HG02981 (cell line): ENCODE data around the gene PRG3.
"Not testable (repeated sequence)": the region's sequence is repeated elsewhere in the genome, so short reads cannot be mapped to it uniquely, and the experiment has no call there.

Experiments
- ATAC-seq: cut with Tn5 transposase; IDR thresholded peaks from one replicate; pipeline ENCODE4 v1.9.1; 2021; ENCODE audit warnings: mild to moderate bottlenecking, moderate library complexity; ENCODE audit not compliant: unreplicated experiment

The PRG3 gene

DNA sequence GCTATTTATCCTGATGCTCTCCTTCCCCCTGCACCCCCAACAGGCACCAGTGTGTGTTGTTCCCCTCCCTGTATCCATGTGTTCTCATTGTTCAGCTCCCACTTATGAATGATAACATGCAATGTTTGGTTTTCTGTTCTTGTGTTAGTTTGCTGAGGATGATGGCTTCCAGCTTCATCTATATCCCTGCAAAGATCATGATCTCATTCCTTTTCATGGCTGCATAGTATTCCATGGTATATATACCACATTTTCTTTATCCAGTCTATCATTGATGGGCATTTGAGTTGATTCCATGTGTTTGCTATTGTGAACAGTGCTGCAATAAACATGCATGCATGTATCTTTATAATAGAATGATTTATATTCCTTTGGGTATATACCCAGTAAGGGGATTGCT is 19.5 kb downstream of the PRG3 start:
- not testable (repeated sequence) for ATAC-seq

DNA sequence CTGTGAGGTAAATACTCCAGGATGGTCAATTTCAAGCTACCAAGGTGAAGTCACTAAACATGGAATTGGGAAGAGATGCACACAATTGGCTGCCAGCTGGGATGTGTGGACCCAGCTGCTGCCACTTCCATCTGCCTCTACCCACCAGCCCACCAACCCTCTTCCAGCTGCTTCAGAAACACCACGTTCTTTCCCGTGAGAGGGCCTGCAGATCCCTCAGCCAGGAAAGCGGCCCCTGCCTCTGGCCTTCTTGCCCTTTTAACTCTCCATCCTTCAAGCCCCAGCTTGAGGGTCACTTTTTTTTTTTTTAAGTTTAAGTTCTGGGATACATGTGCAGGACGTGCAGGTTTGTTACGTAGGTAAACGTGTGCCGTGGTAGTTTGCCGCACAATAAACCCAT is 20.0 kb downstream of the PRG3 start:
- ATAC-seq: no peak

DNA sequence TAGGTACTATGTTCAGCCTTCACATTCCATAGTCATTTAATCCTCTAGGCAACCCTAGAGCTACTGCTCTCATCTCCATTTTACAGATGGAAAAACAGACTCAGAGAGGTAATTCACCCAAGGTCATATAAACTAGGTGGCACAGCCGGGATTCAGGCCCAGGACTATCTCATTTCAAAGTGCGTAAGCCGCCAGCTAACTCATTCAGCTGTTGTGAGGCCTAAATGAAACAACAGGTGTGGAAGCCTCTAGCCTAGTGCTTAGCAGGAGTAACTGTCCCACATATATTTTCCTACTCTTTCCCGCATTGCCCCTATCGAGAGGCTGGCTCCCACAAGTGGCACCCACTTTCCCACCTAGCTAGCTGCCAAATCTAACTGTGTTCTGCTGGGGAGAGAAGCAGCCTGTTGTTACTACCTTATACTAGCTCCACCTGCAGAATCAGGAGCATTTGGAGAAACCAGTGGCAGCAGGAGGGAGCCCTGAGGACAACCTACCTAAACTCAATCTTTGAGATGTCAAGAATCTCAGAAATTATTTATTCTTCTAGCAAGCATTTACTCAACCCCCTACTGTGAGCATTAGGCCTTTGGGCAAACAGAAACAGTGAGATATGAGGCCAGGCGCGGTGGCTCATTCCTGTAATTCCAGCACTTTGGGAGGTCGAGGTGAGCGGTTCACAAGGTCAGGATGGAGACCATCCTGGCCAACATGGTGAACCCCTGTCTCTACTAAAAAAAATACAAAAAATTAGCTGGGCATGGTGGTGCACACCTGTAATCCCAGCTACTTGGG is 20.9 kb downstream of the PRG3 start:
- no peak for ATAC-seq

DNA sequence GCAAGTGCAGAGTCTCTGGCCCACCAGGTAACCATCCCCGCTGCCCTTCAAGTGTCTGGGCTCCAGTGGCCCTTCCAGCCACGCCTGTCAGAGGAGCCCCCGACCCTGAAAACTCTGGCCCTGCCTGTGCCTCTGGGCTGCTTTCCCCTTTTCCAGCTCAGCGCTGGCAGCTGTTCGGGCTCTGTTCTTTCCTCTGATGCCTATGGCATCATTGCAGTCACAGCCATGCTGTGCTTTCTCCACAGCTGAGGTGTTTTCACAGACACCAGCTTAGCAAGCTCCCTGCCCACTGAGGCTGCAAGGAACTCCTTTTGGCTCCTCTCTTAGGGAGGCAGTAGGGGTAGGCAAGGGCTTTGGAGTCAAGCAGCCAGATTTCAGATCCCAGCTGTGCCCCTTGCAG is 21.6 kb downstream of the PRG3 start:
- no peak for ATAC-seq

DNA sequence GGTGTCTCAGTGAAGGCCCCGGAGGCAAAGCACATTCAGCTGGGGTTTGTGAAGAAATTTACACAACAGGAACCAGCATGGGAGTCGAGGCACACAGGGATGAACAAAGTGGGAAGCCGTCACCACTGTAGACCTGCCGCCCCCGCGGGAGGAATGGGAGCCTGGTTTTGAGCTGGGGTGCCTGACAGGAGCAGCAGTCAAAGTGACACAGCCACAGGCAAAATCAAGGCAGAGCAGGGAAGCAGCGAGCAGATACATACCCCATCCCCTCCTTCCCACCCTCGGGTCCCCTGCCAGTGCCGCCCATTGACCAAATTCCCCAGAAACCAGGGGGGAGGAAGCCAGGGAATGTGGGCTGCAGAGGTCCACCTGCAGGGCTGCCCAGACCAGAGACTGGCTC is 22.0 kb downstream of the PRG3 start:
- no peak for ATAC-seq

DNA sequence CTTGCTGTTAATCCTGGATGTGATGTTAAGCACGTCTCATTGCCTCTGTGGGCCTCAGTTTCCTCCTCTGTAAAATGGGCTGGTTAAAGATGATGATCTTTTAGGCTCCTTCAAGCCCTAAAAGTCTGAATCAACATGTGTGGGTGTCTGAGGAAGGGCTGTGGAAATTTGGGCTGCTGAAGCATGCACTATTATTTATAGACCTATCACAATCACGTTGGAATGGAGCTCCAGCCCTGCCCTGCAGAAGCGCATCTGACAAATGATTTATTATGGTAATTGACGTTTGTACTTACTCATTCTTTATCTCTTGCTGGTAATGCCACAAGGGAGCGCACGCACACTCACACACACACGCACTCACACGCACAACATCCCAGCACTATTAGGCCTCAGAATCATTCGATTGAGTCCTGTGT is 22.4 kb downstream of the PRG3 start:
- no peak for ATAC-seq

DNA sequence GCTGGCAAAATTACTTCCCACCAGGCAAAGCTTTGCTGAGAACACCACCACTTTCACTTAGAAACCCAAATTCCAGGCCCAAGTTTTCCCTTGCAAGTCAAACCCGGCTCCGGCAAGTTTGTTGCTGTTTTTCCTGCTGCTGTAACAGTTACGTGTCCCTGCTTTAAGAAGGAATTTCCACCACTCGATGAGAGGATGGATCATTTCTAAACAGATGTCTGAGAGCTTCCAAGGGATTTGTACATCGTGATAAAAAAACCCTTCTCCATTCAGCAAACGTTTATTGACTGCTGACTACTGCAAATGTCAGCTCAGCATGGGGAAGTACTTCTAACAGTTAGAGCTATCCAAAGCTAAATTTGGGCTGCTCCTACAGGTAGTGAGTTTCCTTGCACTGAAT is 23.1 kb downstream of the PRG3 start:
- no peak for ATAC-seq

DNA sequence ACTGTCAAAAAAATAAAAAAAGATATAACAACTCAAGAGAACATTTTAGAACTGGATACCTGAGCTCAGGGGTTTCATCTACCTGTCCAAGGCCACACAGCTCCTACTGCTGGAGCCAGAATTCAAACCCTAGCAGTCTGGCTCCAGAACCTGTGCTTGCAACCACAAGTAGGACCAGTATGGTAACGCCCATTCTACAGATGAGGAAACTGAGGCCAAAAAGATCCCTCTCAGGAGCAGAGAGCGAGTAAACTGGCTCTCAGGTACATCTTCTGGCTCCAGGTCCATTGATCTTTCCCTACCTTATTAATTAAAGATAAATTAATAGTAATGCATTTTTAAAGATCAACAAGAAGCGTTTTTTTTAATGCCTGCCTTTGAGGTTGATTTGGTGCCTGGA is 23.6 kb downstream of the PRG3 start:
- ATAC-seq: no peak

DNA sequence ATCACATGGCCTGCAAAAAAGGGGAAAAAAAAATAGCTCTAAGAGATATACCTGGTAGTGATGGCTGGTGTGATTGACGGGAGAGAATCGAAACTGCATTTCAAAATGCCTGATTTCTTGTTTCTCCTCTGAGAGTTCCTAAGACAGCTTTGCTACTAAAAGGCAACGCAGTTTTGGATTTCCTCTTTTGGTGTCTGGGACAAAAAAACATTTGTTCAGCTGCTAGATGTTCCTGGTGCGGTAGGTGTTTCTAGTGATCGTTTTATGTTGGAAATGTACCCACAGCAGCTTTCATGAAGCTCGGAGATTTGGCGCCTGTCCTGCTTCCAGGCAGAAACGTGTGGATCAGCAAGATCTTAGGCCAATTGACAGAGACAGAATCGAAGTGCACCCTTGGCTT is 24.7 kb downstream of the PRG3 start:
- no peak for ATAC-seq

DNA sequence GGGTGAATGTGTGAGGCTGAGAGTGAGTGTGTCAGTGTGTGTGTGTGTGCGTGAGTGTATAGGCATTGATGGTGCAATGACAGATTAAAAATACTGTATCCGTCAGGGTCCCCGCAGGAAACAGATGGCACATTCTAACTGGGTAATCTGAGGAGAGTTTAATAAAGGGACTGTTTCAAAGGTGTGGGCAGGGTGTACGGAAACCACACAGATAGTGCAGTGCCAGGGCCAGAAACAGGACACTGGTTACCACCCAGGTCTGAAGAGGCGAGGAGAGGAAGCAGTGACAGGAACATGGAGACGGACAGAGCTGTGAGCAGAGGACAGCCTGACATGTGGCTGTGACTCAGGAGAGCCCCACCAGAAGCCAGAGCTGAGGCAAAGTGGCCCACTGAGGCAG is 26.3 kb downstream of the PRG3 start:
- no peak for ATAC-seq

DNA sequence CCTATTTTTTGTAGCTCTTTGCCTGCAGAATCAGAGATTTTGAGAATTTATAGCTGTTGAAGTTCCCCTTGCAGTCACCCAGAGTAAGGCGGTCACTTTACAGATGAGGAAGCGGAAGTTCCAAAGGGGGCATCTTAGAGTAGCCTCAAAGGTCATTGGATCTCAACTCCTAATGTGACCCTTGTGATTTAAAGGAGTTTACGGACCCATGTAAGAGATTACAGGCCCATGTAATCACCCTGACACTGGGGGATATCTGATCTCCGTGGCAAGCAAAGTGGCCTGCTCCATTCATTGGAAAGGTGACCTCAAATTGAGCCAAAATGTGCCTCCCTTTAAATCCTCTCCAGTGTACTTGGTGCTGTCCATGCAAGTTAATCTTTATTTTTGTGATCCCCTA is 27.1 kb downstream of the PRG3 start:
- no peak for ATAC-seq

DNA sequence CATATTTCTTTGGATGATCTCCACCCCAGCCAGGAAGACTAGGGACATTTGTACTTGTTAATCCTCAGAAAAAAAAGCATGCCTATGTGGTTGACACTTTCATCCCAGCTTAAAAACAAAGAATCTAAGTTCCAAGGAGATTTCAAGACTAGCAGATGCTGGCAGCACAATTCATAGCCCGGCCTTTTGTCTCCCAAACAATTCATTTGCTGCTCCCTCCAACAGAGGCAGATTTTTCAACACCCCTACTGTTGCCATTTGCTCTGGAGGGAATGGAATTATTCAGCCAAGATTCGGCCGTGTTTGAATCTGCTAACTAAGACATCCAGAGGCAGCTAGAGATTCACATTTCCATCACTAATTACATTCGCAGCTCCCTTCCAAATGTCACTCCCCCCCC is 27.5 kb downstream of the PRG3 start:
- no peak for ATAC-seq

DNA sequence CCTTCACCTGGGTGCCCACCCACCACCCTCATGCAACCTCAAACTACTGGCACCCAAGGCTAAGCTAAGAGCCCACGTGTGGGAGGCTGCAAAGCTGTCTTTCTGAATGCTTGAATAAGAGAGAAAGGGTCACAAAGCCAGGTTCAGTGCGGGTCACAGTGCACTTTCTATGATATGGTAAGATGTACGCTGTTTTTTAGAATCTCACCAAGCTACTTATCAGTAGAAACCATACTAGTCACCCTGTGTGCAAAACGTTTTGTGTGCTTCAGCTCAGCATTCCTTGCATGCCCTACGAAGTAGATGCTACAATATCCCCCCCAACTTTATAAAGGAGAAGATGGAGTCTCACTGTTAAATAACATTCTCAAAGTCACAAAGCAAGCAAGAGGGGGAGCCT is 27.9 kb downstream of the PRG3 start:
- no peak for ATAC-seq

DNA sequence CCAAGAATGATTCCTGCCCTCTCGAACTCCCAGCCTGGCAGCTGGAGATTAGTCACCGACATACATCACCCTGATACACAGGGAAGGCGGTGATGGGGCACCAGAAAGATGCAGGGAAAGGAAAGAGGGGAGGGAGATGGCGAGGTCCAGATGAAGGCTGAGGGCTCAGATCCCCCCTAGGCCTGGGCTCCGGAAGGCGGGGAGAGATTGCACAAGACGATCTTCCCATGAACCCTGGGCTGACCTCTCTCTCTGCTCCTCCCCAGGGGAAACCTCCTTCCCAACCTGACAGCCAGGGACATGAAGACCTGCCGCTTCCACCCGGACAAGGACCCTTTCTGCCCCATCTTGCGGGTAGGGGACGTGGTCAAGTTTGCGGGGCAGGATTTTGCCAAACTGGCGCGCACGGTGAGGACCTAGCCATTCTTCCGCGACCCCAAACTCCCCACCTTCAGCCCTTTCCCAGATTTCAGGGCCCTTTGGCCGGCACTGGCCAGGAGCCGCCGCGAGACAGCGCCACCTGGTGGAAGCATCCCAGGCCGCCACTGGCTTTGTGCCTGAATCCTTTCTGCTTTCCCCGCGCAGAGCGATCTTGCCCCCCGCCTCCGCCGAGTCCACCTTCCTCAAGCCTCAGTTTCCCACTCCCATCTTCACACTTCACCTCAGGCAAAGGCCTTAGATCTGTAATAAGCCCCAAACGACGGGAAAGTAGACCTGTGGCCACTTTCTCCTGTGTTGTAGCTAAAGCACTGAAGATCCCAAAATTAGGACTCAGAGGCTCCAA is 31.3 kb downstream of the PRG3 start:
- no peak for ATAC-seq

DNA sequence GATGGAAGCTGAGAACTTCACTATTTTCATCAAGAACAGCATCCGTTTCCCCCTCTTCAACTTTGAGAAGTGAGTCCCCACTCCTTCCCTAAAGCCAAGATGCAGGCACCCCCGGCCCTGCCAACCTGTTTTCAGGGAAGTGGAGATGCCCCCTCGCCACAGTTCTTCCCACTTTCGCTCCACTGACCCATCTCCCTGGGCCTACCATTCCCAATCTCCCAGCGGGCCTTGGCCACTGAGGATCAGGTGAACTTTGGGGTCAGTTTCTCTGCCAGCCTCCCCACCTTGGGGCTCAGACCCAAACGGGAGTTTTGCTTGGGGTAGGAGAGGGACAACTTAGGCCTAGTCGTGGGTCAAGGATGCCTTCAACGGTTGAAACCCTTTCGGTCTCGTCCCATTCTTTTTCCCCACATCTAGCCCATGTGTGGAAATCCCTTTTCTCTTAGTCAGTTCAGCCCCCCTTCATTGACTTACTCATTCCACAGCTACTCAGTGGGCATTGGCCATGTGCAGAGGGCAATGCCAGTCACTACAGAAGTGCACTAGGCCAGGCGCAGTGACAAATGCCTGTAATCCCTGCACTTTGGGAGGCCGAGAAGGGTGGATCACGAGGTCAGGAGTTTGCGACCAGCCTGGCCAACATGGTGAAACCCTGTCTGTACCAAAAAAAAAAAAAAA is 32.2 kb downstream of the PRG3 start:
- ATAC-seq: no peak

DNA sequence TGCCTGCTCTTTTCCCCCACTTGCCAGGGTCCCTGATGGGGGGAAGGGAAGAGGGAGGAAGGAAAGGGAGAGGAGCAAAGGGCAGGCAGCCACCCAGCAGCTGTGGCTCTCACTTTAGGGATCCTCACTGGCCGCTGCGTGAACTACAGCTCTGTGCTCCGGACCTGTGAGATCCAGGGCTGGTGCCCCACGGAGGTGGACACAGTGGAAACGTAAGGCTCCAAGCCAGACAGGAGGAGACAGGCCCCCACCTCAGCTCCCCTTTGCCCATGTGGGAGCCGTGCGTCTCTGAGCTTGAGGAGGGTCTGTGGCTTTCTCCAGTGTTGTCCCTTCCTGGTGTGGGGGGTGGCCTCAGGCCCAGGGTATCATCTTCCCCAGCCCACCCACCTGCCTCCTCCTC is 32.9 kb downstream of the PRG3 start:
- no peak for ATAC-seq

DNA sequence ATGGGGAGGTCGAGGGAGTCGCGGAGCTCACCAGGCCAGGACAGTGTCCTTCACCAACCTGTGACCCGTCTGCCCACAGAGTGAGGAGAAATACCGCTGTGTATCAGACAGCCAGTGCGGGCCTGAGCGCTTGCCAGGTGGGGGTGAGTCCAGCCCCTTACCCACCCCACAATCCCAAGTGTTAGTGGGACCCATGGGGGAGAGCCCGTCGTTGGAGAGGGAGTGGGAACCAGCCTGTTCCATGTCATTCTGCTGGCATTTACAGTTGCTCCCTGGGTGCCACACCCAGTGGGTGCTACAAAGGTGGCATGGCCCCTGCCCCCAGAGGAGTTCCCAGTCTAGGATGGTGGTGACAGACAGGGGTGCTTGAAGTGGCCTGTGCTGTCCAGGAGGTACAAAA is 33.6 kb downstream of the PRG3 start:
- ATAC-seq: no peak

DNA sequence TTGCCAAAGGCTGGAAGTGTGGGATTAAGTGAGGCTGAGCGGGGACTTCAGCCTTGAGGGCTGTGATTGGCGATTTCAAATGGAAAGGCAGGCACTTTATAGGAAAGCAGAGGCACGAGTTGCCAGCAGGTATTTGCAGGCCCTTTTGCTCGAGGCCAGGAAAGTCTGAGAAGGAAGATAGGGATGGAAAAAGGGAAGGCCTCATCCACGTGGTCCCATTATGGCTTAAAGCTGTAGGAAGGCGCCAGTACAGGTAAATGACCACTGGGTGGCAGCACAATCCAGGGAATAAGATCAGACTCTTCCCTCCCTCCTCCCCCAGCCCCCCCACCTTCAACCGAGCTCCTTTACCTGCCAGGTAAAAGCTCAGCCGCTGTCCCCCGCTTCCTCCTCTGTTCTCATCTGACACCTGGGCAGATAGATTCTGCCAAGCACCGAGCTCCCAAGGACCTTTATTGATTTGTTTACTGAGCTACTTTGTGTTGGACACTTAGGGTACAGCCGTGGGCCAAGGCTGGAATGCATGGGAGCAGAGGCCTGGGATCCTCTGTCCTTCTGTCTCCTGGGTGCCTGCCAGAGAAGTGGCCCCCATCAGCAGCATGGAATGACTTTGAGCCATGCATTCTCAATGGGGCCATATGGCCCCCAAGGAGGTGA is 35.3 kb downstream of the PRG3 start:
- ATAC-seq: no peak

DNA sequence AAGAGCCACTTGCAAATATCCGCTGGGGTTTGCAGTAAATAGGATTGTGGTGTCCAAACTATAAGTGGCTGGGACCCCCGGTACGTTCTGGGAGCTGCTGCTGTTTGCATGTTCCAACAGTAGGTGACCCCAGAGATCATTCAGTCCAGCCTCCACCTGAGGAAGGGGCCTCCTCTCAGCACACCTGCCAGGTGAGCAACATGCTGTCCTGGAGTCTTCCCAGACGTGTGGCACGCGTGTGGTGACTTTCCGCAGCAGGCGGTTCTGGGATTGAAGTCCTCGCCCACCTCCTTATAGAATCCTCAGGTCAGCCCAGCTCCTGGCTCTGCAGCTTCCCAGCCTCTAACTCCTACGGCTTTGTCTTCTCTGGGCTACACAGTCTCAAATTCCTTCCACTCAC is 36.1 kb downstream of the PRG3 start:
- no peak for ATAC-seq

DNA sequence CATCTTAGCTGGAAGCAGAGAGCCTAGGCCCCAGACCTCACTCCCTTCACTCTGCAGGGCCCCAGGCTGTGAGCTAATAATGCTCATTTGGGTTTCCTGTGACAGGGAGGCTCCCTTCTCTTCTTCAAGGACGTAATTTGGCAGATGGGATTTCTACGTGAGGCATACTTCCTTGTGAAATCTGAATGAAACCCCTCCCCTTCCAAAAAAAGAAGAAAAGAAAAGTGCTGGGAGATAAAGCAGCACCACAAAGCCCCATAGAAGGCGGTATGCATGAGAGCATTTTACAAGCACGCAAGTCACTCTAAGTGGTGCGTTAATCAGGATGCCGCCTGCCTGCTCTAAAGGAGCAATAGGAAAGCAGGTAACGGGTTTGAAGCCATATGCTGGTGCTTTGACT is 37.1 kb downstream of the PRG3 start:
- no peak for ATAC-seq

DNA sequence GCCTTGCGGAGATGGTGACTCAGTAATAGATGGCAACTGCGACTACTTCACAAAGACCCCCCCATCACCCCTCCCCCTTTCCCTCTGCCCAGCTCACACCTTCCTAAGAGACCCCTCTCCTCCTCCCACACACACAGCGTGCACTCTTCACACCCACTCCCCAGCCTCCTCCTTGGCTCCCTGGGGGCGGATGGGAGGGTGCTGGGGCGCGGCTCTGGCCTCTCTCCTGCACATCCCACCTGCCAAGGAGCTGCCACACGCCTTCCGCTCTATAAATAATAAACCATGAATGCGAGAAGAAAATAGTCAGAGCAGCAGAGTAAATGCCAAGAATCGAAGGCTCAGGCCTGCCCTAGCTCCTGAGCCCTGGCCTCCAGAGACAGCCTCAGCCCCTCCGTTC is 38.2 kb downstream of the PRG3 start:
- ATAC-seq: no peak
